BJ (cell line): ENCODE measurements around the gene ST6GALNAC6. TPM values are rescaled to one million over a fixed set of nuclear protein-coding genes. Genes with fewer than 3 reads are reported as not detected.

Experiments
- CTCF ChIA-PET: fragments of 350-600 bp; formaldehyde crosslinking; extraction: SDS; loops from one replicate; lab custom pipeline; 2021; ENCODE audit warnings: antibody characterized with exemption, inconsistent platforms; lab: Yijun Ruan, JAX
- POLR2A ChIA-PET: fragments of 300-600 bp; sonication (Branson Sonifier 250); formaldehyde crosslinking; extraction: SDS; loops from one replicate; lab custom pipeline; 2021; ENCODE audit warnings: antibody characterized with exemption; lab: Charles Lee
- DNase-seq: peaks from one replicate; pipeline ENCODE4 v3.0.0-alpha.2; 2011; ENCODE audit warnings: low read depth
- H3K27me3 ChIP-seq: 2 replicates; pipeline ENCODE4 v1.6.0; 2011; ENCODE audit warnings: low read length; ENCODE audit not compliant: control insufficient read depth, insufficient read depth
- H3K36me3 ChIP-seq: 2 replicates; pipeline ENCODE4 v1.5.1; 2011; ENCODE audit warnings: low read length; ENCODE audit not compliant: control insufficient read depth, insufficient read depth
- H3K4me3 ChIP-seq: 2 replicates; pipeline ENCODE4 v1.5.1; 2011; ENCODE audit warnings: low read depth, mild to moderate bottlenecking, control low read depth, low read length
- polyA plus RNA-seq: library from polyadenylated mRNA; depleted of rRNA; stranded (reverse); fragments of >200 nt; gene quantifications from 2 replicates; pipeline ENCODE4 v1.2.3, GENCODE V29; 2011
- TF ChIP-seq, protein P1 (sequence below): IDR thresholded peaks from 2 replicates; pipeline ENCODE4 v1.5.1; 2011; ENCODE audit warnings: low read depth, mild to moderate bottlenecking, control low read depth, inconsistent platforms, low read length, moderate library complexity; ENCODE audit not compliant: insufficient read depth

The ST6GALNAC6 gene
- polyA plus RNA-seq, 1 experiment = 78.3 TPM

DNA sequence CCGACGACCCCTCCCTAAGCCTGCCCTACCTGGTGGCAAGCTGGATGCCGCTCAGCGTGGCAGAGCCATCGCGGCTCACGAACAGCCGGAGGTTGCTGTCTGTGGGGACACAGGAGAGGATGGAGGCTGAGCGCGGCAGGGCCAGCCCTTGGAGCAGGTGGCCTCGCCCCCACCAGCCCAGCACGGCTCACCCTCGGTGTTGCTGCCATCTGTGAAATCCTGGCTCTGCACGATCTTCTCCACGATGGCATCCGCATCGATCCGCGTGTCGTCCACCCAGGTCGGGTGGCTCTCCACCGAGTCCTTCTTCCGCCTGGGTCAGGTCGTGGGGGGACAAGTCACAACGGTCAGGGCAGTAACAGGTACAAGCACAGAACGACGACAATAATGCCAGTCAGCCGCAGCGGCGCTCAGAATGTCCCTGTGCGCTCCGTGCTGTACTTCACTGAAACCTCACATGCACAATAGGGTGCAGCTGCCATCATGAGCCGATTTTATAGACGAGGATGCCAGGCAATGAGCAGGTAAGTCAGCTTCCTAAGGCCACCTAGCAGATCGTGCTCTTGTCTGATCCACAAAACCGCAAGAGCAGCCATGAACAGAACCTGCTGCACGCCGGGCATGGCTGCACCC is 45.3 kb upstream of the ST6GALNAC6 start:
- Histone ChIP-seq H3K27me3 (no peaks in the 10 kb centered on the region), H3K4me3 (no peak overlapping the region), H3K36me3 (peaks cover 32% of the 10 kb centered on the region)
- DNase-seq = no peak
- POLR2A ChIA-PET = no interaction called here
- CTCF ChIA-PET = interaction anchor here (0.9 to 13.3 kb wide), 19 partner anchors 8 to 184 kb away, joined by 3 to 342 read pairs (median 11); partner anchors contain the start of genes EEIG1, NAIF1 and PIP5KL1
- TF ChIP-seq, protein P1, sequence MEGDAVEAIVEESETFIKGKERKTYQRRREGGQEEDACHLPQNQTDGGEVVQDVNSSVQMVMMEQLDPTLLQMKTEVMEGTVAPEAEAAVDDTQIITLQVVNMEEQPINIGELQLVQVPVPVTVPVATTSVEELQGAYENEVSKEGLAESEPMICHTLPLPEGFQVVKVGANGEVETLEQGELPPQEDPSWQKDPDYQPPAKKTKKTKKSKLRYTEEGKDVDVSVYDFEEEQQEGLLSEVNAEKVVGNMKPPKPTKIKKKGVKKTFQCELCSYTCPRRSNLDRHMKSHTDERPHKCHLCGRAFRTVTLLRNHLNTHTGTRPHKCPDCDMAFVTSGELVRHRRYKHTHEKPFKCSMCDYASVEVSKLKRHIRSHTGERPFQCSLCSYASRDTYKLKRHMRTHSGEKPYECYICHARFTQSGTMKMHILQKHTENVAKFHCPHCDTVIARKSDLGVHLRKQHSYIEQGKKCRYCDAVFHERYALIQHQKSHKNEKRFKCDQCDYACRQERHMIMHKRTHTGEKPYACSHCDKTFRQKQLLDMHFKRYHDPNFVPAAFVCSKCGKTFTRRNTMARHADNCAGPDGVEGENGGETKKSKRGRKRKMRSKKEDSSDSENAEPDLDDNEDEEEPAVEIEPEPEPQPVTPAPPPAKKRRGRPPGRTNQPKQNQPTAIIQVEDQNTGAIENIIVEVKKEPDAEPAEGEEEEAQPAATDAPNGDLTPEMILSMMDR = no peak

DNA sequence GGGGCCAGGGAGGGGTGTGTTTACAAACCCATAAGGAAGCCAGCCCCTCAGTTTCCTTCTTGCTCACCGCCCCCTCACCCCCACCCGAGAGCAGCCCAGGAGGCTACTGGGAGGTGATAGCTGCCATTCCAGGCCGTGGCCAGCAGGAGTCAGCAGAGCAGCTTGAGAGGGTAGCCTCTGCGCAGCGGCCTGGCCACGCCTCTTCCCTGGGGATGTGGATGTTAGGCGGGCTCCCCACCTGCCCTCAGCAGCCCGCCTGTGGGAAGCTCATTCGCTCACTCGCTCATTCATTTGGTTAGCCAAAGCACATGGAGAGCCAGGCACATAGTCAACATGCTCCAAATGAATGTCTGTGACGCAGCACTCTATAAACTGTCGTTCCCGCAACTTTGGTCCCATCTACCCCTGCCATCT is 44.3 kb upstream of the ST6GALNAC6 start:
- TF ChIP-seq, protein P1 = peak; percentile 98
- Histone ChIP-seq H3K4me3 (no peak overlapping the region), H3K36me3 (peaks cover 32% of the 10 kb centered on the region), H3K27me3 (no peaks in the 10 kb centered on the region)
- DNase-seq = no peak
- CTCF ChIA-PET = interaction anchor here (0.5 to 13.3 kb wide), 40 partner anchors 9 to 1995 kb away, joined by 3 to 342 read pairs (median 7); partner anchors contain the start of genes EEIG1, NAIF1 and PIP5KL1
- POLR2A ChIA-PET = no interaction called here

DNA sequence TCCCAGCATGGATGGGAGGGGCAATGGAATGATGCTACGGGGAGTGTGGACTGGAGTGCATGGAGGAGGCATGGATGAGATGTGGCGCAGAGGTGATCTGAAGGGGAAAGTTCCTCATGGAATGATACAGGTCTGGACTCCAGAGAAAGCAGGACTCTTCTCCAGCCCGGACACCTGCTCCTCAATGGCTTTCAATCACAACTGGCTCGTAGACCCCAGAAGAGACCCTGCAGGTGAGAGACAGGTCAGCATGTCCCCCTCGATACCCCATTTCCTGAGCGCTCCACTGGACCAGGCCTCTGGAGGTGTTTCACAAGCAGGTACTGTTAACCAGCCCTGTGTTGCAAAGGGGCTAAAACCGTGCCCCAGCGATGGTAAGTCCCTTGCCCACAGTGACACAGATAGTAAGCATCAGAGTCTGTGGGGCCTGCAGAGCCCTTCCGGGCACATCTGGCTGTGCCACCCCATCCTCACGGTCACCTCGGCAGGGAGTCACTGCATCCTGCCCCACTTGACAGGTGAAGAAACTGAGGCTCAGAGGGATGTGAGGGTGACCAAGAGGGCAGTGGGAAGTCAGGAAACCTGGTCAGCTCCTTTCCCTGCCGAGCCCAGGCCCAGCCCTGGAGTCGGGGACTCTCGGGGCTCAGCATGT is 43.7 kb upstream of the ST6GALNAC6 start:
- DNase-seq = no peak
- TF ChIP-seq, protein P1 = no peak
- POLR2A ChIA-PET = no interaction called here
- H3K4me3 ChIP-seq = no peak overlapping the region
- H3K36me3 ChIP-seq = peaks cover 30% of the 10 kb centered on the region
- CTCF ChIA-PET = interaction anchor here (0.6 to 13.3 kb wide), 52 partner anchors 9 to 186 kb away, joined by 3 to 342 read pairs (median 5); partner anchors contain the start of genes EEIG1, NAIF1 and PIP5KL1
- no peaks in the 10 kb centered on the region for H3K27me3 ChIP-seq

DNA sequence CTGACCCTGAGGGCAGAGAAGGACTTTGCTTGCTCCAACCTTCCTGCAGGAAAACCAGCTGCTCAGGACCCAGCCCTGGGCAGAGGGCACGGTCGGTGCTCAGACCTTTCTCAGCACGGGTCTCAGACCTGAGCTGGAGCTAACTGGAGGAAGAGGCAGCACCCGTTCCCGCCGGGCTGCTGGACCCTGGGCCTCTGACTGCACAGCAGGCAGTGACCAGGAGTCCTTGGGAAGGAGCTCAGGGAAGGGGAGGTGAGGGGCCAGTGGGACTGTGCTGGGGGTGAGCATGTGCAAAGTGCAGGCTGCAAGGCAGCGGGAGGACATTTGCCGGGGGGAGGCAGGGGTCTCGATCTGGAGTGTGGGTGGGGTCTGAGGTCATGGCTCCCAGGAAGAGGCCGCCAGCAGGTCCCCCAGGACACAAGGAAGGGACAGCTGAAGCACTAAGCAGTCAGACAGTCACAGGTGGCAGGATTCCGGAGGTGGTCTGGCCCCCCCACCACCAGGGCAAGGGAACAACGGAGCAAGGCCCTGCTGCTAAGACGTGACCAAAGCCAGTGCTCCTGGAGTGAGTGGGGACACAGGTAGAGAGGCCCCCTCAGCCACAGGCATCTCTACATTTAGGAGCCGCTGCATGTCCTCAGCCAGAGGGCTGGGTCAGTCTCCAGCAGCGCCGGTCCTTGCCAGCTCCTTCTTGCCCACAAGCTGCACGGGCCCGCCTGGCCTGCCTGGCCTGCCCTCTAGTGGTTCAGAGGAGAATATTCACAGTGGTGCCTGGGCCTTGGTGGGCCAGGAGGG is 43.0 kb upstream of the ST6GALNAC6 start:
- ChIA-PET POLR2A (no interaction called here), CTCF (interaction anchor here (0.6 to 13.3 kb wide), 40 partner anchors 8 to 186 kb away, joined by 3 to 342 read pairs (median 4); partner anchors contain the start of genes EEIG1 and PIP5KL1)
- no peak overlapping the region for H3K4me3 ChIP-seq
- no peaks in the 10 kb centered on the region for H3K27me3 ChIP-seq
- TF ChIP-seq, protein P1 = peak; percentile 90
- no peak for DNase-seq
- H3K36me3 ChIP-seq = peaks cover 26% of the 10 kb centered on the region

DNA sequence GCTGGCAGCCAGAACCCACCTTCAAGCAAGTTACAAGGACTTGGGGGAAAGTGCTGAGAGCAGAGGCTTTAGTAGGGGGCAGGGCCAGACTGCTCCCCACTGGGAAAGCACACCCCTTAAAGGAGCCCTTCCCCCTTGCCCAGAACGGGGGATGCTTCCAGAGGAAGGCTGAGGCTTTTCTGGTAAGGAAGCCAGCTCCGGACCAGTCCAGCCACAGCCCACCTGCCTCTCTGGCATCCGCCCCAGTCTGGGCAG is 42.5 kb upstream of the ST6GALNAC6 start:
- TF ChIP-seq, protein P1 = no peak
- Histone ChIP-seq H3K27me3 (no peaks in the 10 kb centered on the region), H3K36me3 (peaks cover 26% of the 10 kb centered on the region), H3K4me3 (no peak overlapping the region)
- POLR2A ChIA-PET = no interaction called here
- CTCF ChIA-PET = interaction anchor here (0.8 to 13.3 kb wide), 17 partner anchors 10 to 187 kb away, joined by 3 to 342 read pairs (median 9); partner anchors contain the start of gene EEIG1
- DNase-seq = no peak
